ENCODE data around the gene DHRSX.

DNA sequence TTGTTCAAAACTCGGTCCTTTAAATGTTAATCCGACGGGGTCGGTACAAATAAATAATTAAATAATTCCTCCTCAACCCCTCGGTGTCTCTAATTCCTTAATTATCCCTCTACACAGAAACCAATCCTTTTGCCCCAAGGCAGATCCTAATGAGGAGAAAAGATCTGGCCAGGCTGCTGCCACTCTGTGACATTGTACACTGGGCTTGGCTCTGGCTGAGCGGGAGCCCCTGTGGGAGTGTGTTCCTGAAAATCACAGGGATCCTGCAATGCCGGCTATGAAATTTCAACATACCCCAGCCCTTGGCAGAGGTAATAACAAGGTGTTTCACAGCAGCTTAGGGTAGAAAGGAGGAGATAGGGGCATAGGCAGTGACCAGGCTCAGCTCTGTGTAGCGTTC, 96.0 kb downstream of the DHRSX start:
- TF ChIP-seq YY1 (IDR thresholded peaks at IDR 0.05; ENCODE audit: insufficient read depth, insufficient read length) (no peak), SUZ12 (IDR thresholded peaks at IDR 0.05; ENCODE audit: extremely low read depth, insufficient read depth, insufficient read length) (no peak)
